G401.6 (cell line): ENCODE measurements around the gene COA1.

Source experiments
- FAIRE-seq: peaks from 2 replicates; lab custom pipeline; 2012; peaks lifted over from hg19 to GRCh38; lab: Jason Lieb, UNC

Gene COA1

GRCh38 chr7:43652364-43652763 is 77.0 kb downstream of the COA1 start:
- no peak for FAIRE-seq

DNA sequence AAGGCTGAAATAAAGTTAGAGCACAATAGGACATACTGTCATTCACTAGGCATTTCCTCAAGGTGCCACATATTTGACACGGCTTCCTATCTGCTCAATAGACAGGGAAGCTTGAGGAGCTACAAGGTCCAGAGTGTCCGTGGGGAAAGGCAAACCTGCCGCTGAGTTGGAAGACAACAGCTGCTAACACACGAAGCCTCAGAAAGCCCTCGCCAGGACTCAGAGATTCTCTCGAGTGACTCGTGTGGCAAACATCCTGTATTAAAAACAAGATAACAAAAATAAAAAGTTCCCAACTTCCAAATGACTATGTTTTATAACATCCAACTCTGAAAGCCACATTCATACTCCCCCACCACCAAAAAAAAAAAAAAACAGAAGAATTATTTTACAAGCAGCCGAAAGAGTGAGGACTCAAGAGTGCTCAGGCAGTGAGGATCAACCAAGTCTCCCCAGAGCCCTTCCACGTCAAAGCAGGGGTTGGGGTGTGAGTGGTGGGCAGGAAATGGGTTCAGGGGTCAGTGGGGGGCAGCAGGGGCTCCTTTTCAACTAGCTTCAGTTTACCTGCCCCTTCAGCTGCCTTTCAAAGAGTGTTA is 78.8 kb downstream of the COA1 start:
- no peak for FAIRE-seq

GRCh38 chr7:43649755-43650274 is 79.5 kb downstream of the COA1 start:
- FAIRE-seq, result no peak

GRCh38 chr7:43648473-43649406 is 80.6 kb downstream of the COA1 start:
- no peak for FAIRE-seq

GRCh38 chr7:43647673-43648472 is 81.5 kb downstream of the COA1 start:
- FAIRE-seq, result no peak

- FAIRE-seq, result no peak
Measured at GRCh38 chr7:43647339-43647672, 82.0 kb downstream of the COA1 start.

GRCh38 chr7:43646603-43647338 is 82.6 kb downstream of the COA1 start:
- FAIRE-seq, result no peak

DNA sequence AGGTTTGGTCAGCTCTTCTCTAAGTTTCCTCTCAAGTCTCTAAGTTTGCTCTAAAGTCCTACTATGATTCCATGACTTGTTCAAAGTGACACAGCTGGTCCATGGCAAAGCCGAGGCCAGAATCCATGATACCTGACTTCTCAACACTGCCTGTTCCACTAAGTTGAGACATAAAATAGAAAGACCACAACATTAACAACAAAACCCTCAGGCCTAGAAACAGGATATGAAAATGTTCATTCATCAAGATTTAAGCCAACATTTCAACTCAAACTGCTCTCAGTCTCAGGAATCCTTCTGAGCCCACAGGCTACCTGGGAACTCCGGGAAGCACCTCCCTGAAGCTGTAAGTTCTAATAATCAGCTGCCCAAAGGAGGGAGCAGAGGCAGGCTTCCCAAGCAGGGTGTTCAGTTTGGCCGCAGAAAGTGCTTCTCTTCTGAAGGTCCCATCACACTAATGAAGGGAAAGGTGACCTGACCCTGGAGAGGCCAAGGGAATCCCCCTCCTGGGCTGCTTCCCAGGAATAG is 83.6 kb downstream of the COA1 start:
- no peak for FAIRE-seq

GRCh38 chr7:43643846-43644245 is 85.5 kb downstream of the COA1 start:
- no peak for FAIRE-seq

GRCh38 chr7:43642897-43643630 is 86.3 kb downstream of the COA1 start:
- FAIRE-seq, result no peak

GRCh38 chr7:43640679-43641078 is 88.6 kb downstream of the COA1 start:
- no peak for FAIRE-seq

DNA sequence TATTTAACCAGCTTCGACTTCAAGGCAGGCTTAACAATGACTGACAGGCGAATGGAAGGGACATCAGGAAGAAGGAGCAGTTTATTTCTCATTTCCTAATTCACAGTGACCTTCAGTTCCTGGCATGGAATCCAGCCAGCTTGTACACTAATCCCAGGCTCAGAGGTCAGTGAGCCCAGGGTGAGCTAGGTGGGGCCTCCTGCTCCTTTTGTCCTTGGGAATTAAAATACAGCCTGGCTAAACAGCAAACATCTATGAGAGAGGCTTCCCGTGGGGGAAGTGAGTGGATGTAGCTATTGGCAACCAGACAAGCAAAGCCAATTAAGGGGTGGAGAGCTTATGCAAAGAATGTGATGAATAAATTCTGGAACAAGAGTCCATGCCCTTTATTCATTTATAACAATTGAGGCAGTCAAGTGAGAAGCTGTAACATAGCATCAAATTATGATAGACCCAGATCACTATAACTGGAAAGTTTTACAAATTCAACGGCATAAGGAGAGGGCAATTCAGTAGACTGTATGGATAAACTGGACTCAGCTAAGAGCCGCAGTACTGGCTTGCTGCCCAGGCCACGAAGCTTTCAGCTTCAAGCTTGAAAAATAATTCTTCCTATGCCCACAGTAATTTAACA is 89.3 kb downstream of the COA1 start:
- no peak for FAIRE-seq

GRCh38 chr7:43637114-43637806 is 92.1 kb downstream of the COA1 start:
- no peak for FAIRE-seq

- FAIRE-seq, result no peak
Measured at GRCh38 chr7:43636093-43636492, 93.2 kb downstream of the COA1 start.

GRCh38 chr7:43634384-43634783 is 94.9 kb downstream of the COA1 start:
- FAIRE-seq, result no peak

GRCh38 chr7:43632746-43633145 is 96.6 kb downstream of the COA1 start:
- no peak for FAIRE-seq

GRCh38 chr7:43631559-43631958 is 97.8 kb downstream of the COA1 start:
- FAIRE-seq, result no peak

DNA sequence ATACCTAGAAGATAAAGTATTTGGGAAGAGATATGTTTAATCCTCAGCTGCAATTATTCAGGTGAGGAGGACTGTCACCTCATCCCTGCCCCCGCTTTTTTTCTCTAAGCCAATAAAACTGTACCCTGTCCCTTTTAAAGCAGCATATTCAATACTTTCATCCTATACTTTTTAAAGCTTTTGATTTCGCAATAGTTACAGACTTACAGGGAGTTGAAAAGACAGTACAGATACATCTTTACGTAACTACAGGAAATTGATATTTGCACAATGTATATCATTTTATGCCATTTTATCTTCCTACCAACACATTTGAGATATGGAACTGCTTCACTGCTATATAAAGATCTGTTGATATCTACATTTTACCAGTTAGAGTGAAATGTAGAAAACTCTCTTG is 98.8 kb downstream of the COA1 start:
- FAIRE-seq, result no peak

- no peak for FAIRE-seq
Measured at GRCh38 chr7:43629857-43630256, 99.5 kb downstream of the COA1 start.

GRCh38 chr7:43628431-43628830 is 100.9 kb downstream of the COA1 start:
- no peak for FAIRE-seq
